GM06990 (cell line): Measurements from ENCODE around the gene UGP2.
"Not testable (repeated sequence)": the region's sequence is repeated elsewhere in the genome, so short reads cannot be mapped to it uniquely, and the experiment has no call there.

ENCODE experiments used
- DNase-seq: peaks from one replicate; pipeline ENCODE4 v3.0.0-alpha.2; 2011; ENCODE audit not compliant: insufficient read length; ENCODE audit errors: extremely low read depth
- H3K27me3 ChIP-seq: replicated peaks from 2 replicates; pipeline ENCODE4 v1.6.0; 2011; ENCODE audit warnings: low read length; ENCODE audit not compliant: control insufficient read depth, insufficient read depth
- H3K36me3 ChIP-seq: 2 replicates; pipeline ENCODE4 v1.5.1; 2011; ENCODE audit warnings: low read length; ENCODE audit not compliant: control insufficient read depth, insufficient read depth
- H3K4me3 ChIP-seq: replicated peaks from 2 replicates; pipeline ENCODE4 v1.5.1; 2011; ENCODE audit warnings: low read depth, mild to moderate bottlenecking, control low read depth, low read length
- TF ChIP-seq, protein P1 (sequence below): IDR thresholded peaks from 2 replicates; pipeline ENCODE4 v1.5.1; 2011; ENCODE audit warnings: low read length, control low read depth, mild to moderate bottlenecking, inconsistent platforms; ENCODE audit not compliant: insufficient read depth, poor library complexity, severe bottlenecking

The UGP2 gene

DNA sequence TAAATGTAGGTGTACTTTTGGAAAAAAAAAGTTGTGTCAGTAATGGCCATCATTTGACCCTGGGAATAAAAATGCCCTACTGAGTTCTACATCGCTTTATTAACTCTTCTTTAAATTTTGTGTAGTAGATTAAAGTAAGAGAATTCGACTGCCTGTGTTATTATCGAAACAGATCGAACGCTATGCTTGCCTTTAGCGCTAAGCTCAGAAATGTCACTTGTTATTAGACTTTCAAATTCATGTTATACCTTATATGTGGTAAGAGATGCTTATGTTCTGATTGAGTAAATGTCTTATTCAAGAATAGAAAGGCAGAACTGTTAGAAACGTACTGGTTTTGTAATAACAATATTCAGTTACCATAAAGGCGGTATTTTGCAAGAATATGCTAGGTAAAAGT lies 1.4 kb downstream of the UGP2 start:
- no peak for DNase-seq
- Histone ChIP-seq H3K4me3 (peak overlapping the region; percentile 91), H3K36me3 (no peaks in the 10 kb centered on the region), H3K27me3 (no peaks in the 10 kb centered on the region)
- TF ChIP-seq, protein P1, sequence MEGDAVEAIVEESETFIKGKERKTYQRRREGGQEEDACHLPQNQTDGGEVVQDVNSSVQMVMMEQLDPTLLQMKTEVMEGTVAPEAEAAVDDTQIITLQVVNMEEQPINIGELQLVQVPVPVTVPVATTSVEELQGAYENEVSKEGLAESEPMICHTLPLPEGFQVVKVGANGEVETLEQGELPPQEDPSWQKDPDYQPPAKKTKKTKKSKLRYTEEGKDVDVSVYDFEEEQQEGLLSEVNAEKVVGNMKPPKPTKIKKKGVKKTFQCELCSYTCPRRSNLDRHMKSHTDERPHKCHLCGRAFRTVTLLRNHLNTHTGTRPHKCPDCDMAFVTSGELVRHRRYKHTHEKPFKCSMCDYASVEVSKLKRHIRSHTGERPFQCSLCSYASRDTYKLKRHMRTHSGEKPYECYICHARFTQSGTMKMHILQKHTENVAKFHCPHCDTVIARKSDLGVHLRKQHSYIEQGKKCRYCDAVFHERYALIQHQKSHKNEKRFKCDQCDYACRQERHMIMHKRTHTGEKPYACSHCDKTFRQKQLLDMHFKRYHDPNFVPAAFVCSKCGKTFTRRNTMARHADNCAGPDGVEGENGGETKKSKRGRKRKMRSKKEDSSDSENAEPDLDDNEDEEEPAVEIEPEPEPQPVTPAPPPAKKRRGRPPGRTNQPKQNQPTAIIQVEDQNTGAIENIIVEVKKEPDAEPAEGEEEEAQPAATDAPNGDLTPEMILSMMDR = no peak

DNA sequence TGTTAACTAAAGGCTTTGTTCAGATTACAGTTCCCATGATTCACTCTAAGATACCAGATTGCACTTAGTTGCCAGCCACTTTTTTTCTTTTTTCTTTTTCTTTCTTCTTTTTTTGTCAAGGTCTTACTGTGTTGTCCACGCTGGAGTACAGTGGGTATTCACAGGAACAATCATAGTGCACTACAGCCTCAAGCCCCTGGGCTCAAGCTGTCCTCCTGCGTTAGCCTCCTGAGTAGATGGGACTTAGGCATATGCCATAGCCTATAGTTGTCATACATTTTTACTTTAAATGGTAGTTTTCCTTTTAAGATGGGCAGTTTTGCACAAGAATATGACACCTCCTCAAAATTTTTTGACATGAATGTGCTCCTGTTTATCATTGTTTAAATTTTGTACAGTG lies 2.1 kb downstream of the UGP2 start:
- Histone ChIP-seq H3K4me3 (no peak overlapping the region), H3K36me3 (no peaks in the 10 kb centered on the region), H3K27me3 (no peaks in the 10 kb centered on the region)
- TF ChIP-seq, protein P1 = no peak
- no peak for DNase-seq

- TF ChIP-seq, protein P1 = no peak
- DNase-seq = no peak
- Histone ChIP-seq H3K4me3 (no peak overlapping the region), H3K36me3 (no peaks in the 10 kb centered on the region), H3K27me3 (no peaks in the 10 kb centered on the region)
Observed at GRCh38 chr2:63844616-63845015, 2.9 kb downstream of the UGP2 start.

- Histone ChIP-seq H3K36me3 (no peaks in the 10 kb centered on the region), H3K27me3 (no peaks in the 10 kb centered on the region), H3K4me3 (no peak overlapping the region)
- no peak for DNase-seq
- TF ChIP-seq, protein P1 = no peak
Observed at GRCh38 chr2:63845866-63846265, 4.2 kb downstream of the UGP2 start.

- TF ChIP-seq, protein P1 = no peak
- H3K27me3 ChIP-seq = no peaks in the 10 kb centered on the region
- H3K36me3 ChIP-seq = no peaks in the 10 kb centered on the region
- H3K4me3 ChIP-seq = no peak overlapping the region
- DNase-seq = no peak
Observed at GRCh38 chr2:63846487-63846886, 4.8 kb downstream of the UGP2 start.

- DNase-seq, H3K4me3 ChIP-seq, H3K36me3 ChIP-seq, H3K27me3 ChIP-seq: not testable (repeated sequence)
Observed at GRCh38 chr2:63847571-63847970, 5.9 kb downstream of the UGP2 start.
